ENCODE measurements around the gene TMEM116.

DNA sequence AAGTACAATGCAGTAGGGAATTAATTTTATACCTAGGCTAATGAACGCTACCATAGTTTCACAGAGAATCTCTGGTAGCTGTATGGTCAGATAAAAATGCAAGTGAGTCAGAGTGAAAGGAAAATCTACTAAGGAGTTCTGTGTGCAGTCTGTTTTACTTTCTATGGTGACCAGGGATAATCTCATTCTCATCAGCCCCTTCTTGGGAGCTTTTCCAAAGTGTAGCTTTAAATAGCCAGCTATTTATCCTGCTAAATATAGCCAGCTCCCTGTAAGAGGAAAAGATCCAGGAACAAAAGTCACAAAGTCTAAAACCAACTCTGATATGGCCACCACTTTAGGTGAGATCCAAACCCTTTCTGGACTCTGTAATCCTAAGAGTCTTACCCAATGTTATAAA, 75.5 kb downstream of the TMEM116 start:
- TF ChIP-seq SIN3A (IDR thresholded peaks at IDR 0.05; ENCODE audit: low read depth, low read length): no peak
- TF ChIP-seq, protein P1, sequence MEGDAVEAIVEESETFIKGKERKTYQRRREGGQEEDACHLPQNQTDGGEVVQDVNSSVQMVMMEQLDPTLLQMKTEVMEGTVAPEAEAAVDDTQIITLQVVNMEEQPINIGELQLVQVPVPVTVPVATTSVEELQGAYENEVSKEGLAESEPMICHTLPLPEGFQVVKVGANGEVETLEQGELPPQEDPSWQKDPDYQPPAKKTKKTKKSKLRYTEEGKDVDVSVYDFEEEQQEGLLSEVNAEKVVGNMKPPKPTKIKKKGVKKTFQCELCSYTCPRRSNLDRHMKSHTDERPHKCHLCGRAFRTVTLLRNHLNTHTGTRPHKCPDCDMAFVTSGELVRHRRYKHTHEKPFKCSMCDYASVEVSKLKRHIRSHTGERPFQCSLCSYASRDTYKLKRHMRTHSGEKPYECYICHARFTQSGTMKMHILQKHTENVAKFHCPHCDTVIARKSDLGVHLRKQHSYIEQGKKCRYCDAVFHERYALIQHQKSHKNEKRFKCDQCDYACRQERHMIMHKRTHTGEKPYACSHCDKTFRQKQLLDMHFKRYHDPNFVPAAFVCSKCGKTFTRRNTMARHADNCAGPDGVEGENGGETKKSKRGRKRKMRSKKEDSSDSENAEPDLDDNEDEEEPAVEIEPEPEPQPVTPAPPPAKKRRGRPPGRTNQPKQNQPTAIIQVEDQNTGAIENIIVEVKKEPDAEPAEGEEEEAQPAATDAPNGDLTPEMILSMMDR (IDR thresholded peaks at IDR 0.05 in 2 of 3, conservative IDR thresholded peaks at IDR 0.05 in 1 of 3; ENCODE audit: control insufficient read depth in 2 of 3, extremely low read depth in 1 of 3, insufficient read depth in 1 of 3, low read depth in 3 of 3, low read length in 3 of 3): no peak
- no peak for TF ChIP-seq POLR2A (IDR thresholded peaks at IDR 0.05; ENCODE audit: low read depth, low read length)
- TF ChIP-seq FOS (IDR thresholded peaks at IDR 0.05; ENCODE audit: borderline replicate concordance, extremely low read depth, insufficient read length): no peak
- TF ChIP-seq, protein P2, sequence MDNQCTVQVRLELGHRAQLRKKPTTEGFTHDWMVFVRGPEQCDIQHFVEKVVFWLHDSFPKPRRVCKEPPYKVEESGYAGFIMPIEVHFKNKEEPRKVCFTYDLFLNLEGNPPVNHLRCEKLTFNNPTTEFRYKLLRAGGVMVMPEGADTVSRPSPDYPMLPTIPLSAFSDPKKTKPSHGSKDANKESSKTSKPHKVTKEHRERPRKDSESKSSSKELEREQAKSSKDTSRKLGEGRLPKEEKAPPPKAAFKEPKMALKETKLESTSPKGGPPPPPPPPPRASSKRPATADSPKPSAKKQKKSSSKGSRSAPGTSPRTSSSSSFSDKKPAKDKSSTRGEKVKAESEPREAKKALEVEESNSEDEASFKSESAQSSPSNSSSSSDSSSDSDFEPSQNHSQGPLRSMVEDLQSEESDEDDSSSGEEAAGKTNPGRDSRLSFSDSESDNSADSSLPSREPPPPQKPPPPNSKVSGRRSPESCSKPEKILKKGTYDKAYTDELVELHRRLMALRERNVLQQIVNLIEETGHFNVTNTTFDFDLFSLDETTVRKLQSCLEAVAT (IDR thresholded peaks at IDR 0.05): no peak
- TF ChIP-seq CHD4 (IDR thresholded peaks at IDR 0.05): no peak
- no peak for TF ChIP-seq RAD21 (IDR thresholded peaks at IDR 0.05; ENCODE audit: insufficient read depth, low read depth, low read length)
- no peak for TF ChIP-seq KDM1A (IDR thresholded peaks at IDR 0.05; ENCODE audit: borderline replicate concordance)
- TF ChIP-seq ZNF217 (IDR thresholded peaks at IDR 0.05): no peak
- TF ChIP-seq POLR2AphosphoS5 (IDR thresholded peaks at IDR 0.05; ENCODE audit: low read length): no peak
- TF ChIP-seq RBBP5 (conservative IDR thresholded peaks at IDR 0.05): no peak
- TF ChIP-seq, protein P3, sequence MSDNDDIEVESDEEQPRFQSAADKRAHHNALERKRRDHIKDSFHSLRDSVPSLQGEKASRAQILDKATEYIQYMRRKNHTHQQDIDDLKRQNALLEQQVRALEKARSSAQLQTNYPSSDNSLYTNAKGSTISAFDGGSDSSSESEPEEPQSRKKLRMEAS (IDR thresholded peaks at IDR 0.05; ENCODE audit: low read depth, low read length): no peak

Measured in GM12878 (cell line).